C1 segment of cervical spinal cord (tissue), 14 donors: ENCODE measurements around the gene FATE1.

Experiments used
- DNase-seq, 14 donors: peaks; one replicate each; lab custom pipeline; 2025; lab: John Stamatoyannopoulos, UW

The FATE1 gene

GRCh38 chrX:151704041-151704663, 11.7 kb upstream of the FATE1 start:
- no peak for DNase-seq

- DNase-seq = no peak
Observed at GRCh38 chrX:151708821-151709220, 7.0 kb upstream of the FATE1 start.

GRCh38 chrX:151710457-151710856, 5.4 kb upstream of the FATE1 start:
- DNase-seq = no peak

- no peak for DNase-seq
Observed at GRCh38 chrX:151711154-151711553, 4.7 kb upstream of the FATE1 start.

GRCh38 chrX:151711787-151712186, 4.0 kb upstream of the FATE1 start:
- no peak for DNase-seq

GRCh38 chrX:151712253-151712652, 3.6 kb upstream of the FATE1 start:
- no peak for DNase-seq

GRCh38 chrX:151713849-151714248, 2.0 kb upstream of the FATE1 start:
- DNase-seq = no peak

GRCh38 chrX:151714362-151714761, 1.5 kb upstream of the FATE1 start:
- no peak for DNase-seq

DNA sequence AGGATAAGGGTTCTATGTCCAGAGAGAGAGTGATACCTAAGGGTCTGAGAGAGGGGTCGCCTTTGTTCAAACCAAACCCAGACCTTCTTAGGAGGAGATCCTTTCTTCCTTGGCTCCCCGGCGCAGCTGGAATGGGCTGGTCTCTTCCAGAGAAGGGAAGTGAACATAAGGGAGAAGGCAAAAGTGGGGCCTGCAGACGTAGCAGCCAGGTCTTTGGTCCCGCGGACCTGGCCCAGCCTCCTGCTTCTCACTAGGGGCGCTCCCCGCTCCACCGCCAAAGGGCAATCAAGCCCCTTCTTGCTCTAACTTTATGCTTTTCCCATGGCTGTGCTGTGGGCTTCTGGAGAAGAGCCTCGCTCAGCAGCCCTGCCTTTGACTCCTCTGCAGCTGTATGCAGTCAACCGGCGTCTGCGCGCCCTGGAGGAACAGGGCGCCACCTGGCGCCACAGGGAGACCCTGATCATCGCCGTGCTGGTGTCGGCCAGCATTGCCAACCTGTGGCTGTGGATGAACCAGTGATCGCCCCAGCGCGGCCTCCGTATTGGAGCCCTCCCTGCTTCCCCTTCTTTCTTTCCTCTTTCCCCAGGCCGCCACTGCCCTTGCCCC, 6.5 kb downstream of the FATE1 start:
- no peak for DNase-seq

DNA sequence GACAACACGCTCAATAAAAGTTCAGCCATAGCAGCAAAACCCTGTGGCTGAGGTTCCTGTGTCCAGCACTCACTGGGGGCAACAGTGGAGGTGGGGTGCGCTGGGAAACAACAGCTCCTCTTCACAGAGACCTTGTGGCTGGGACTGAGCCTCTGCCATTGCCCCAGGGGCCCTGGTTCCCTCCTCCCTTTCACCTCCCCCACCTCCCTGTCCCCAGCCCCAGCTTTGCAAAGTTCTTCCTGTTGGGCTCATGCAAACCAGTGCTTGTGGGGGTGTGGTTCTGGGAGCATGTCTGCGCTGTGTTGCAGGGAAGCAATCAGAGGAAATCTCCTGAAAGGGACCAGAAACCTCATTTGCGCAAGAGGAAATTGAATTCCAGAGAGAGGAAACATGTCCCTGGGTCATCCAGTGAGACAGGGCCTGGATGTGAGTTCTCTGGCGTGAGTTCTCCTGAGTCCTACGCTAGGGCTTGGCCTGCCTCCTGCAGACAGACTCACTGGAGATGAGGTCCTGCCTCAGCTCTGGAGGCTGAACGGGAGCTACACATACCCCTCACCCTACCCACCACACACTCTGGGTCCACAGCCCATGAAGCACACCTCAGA, 7.4 kb downstream of the FATE1 start:
- DNase-seq = no peak

DNA sequence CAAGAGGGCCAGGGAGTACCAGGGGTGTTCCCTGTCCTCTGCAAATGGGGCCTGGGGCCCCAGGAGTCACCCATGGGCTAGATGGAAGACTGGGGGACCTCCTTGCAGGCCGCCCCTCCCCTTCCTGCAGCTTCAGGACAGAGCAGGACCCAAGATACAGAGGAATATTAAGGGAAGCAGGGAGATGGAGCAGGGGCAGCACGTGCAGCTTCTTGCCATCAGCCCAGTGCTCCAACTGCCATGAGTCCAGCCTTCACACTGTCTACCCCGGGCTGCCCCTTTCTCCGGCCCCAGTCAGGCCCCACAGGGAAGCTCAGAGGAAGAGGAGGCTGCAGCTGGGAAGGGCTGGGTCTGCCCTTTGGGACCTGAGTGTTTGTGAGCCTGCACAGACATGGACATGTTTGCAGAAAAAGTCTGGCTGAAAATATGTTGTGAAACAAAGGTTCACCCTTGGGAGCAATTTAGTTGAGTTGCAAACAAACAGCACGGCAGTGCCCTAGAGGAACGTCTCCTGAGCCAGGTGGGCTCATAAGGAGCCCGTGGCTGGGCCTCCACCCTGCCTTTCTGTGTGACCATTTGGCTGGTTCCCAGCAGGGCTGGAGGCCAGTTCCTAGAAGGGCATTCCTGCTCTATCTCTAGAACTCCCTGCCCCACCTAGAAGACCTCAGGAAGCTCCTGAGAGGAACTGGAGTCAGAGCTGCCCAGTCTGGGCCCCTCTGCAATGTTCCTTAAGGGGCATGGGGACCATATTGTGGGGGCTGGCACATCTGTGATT, 8.9 kb downstream of the FATE1 start:
- DNase-seq = no peak

DNA sequence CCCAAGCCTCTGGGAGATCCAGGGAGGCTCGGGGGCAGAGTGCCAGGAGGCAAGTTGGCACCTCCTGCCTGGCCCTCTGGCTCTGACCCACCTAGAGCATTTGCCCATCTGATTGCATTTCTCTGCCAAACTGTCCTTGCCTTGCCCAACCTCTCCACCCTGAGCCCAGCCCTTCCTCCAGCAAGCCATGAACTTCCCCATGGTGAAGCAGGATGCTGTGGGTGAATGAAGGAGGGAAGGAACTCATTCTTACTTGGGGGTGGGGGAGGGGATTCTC, 9.4 kb downstream of the FATE1 start:
- DNase-seq = peak in 1 of 14 donors; percentile 3

DNA sequence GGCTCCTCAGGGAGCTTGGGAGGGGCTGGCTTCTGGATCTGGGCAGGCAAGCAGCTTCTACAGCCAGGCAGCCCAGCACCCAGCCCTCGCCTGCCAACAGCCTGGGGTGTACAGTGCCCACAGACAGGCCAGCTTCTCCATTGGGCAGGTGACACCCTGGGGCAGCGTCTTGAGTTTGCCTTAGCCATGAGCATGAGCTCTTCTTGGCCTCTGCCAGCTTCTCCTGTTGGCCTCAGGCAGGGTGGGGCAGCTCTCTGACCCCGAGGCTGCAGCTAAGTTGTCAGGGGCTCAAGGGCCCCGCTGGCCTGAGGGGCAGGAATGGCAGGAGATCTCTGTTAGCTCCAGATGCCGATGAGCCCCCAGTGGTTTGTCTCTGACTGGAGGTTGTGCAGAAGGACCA, 10.9 kb downstream of the FATE1 start:
- no peak for DNase-seq

GRCh38 chrX:151727346-151727745, 11.5 kb downstream of the FATE1 start:
- no peak for DNase-seq

- DNase-seq = no peak
Observed at GRCh38 chrX:151729056-151729725, 13.4 kb downstream of the FATE1 start.

- no peak for DNase-seq
Observed at GRCh38 chrX:151734446-151734845, 18.6 kb downstream of the FATE1 start, which contains the start of gene CNGA2. Gene CNGA2 (plus strand): TSS chrX:151734746. CDS start chrX:151738484, 3,738 bp downstream.

- DNase-seq = no peak
Observed at GRCh38 chrX:151735219-151735618, 19.4 kb downstream of the FATE1 start.

GRCh38 chrX:151736685-151737084, 20.9 kb downstream of the FATE1 start:
- no peak for DNase-seq

- no peak for DNase-seq
Observed at GRCh38 chrX:151737494-151737893, 21.7 kb downstream of the FATE1 start.

- no peak for DNase-seq
Observed at GRCh38 chrX:151738751-151739150, 22.9 kb downstream of the FATE1 start.

DNA sequence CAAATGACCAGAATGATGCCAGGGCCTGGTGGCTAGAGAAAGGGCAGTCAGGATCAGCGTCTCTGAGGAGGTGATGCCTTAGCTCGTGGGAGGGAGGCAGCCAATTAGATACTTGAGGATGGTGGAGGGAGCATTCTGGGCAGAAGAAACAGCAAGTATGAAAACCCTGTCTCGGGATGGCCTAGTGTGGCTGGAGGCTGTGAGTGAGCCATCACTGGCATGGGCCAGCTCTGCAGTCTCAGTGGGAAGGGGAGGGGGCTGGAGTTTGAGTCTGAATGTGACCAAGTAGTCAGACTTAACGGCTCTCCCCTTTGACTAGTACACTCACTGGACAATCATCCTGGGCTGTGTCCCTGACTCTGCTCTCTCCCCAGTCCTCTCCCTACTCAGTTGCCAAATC, 25.8 kb downstream of the FATE1 start:
- DNase-seq = no peak

GRCh38 chrX:151742311-151742710, 26.5 kb downstream of the FATE1 start:
- DNase-seq = no peak
